Measurements from ENCODE around the gene MNAT1. TPM values are rescaled to one million over a fixed set of nuclear protein-coding genes. Genes with fewer than 3 reads are reported as not detected.
"Not testable (repeated sequence)": the region's sequence is repeated elsewhere in the genome, so short reads cannot be mapped to it uniquely, and the experiment has no call there.

Gene MNAT1
- total RNA-seq, 1 experiment from 2014 or later, result 45.7 TPM

GRCh38 chr14:60890636-60891035 lies 156.1 kb downstream of the MNAT1 start:
- not testable (repeated sequence) for H3K36me3 ChIP-seq, H3K9me3 ChIP-seq, H3K4me3 ChIP-seq, H3K27me3 ChIP-seq, DNase-seq

- H3K9me3 ChIP-seq, result no peaks in the 10 kb centered on the region; the same call in 1 of the 2 replicates
- no peak overlapping the region for H3K4me3 ChIP-seq
- no peak for DNase-seq
- no peaks in the 10 kb centered on the region for H3K36me3 ChIP-seq
- no peaks in the 10 kb centered on the region for H3K27me3 ChIP-seq
Observed at GRCh38 chr14:60893911-60894310, 159.3 kb downstream of the MNAT1 start.

DNA sequence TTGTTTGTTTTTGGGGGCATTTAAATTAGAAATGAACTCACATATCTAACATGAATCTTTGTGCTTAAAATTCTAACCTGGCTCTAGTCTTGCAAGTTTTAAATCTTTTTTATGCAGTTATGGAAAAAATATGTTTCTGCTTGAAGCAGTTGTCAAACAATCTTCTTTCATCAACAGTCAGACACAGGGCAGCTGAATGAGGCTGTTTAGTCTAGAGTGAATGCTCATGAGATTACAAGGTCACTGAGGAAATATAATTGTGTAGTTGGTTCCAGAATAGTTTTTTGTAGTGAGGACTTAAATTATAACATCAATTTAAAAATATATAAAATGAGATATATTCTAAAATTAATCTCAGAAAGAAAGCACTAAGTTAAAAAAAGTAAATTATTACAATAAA lies 169.8 kb downstream of the MNAT1 start:
- Histone ChIP-seq H3K27me3 (no peaks in the 10 kb centered on the region), H3K9me3 (no peaks in the 10 kb centered on the region; the same call in 1 of the 2 replicates), H3K36me3 (no peaks in the 10 kb centered on the region), H3K4me3 (no peak overlapping the region)
- DNase-seq, result no peak

DNA sequence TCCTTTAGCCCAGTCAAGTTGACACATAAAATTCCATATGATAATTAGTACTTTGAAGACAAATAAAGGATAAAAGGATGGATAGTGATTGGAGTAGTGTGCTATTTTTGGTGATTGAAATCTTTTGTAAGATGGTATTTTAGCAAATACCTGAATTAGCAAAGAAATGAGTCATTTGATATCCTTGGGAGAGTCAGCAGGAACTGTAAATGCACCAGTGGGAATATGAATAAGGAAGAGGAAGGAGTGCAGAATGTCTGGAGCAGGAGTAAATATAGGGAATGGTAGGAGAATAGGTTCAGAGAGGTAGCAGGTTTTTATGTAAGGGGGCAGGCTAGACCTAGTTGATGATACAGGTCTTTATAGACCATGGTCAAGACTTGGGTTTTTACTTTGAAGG lies 171.4 kb downstream of the MNAT1 start:
- no peak overlapping the region for H3K4me3 ChIP-seq
- no peaks in the 10 kb centered on the region; the same call in 1 of the 2 replicates for H3K9me3 ChIP-seq
- DNase-seq, result no peak
- no peaks in the 10 kb centered on the region for H3K36me3 ChIP-seq
- no peaks in the 10 kb centered on the region for H3K27me3 ChIP-seq

DNA sequence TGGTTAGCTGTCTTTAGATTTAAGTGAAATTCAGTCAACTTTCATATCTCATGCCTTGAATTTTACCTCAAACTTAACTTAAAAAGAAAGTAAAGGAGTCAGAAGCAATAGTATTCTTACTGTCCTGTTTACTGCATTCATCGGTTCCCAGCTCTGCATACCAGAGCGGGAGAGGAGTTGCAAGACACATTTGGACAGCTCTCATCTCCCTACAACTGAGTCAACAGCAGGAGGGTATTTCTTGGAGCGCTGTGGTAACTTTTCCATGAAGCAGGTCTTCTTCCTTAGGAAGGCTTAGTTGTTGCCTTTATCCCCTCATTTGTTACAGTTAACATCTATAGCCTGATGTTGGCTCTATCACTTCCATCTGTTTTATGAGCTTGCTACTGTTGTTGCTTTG lies 181.2 kb downstream of the MNAT1 start:
- no peaks in the 10 kb centered on the region for H3K36me3 ChIP-seq
- H3K4me3 ChIP-seq, result no peak overlapping the region
- no peaks in the 10 kb centered on the region for H3K9me3 ChIP-seq
- no peak for DNase-seq
- no peaks in the 10 kb centered on the region for H3K27me3 ChIP-seq

GRCh38 chr14:60922050-60922449 lies 187.5 kb downstream of the MNAT1 start:
- H3K36me3 ChIP-seq, result no peaks in the 10 kb centered on the region
- H3K27me3 ChIP-seq, result no peaks in the 10 kb centered on the region
- H3K4me3 ChIP-seq, result no peak overlapping the region
- H3K9me3 ChIP-seq, result no peaks in the 10 kb centered on the region
- no peak for DNase-seq

GRCh38 chr14:60925286-60925685 lies 190.7 kb downstream of the MNAT1 start:
- no peak for DNase-seq

GRCh38 chr14:60926002-60926401 lies 191.4 kb downstream of the MNAT1 start:
- no peak for DNase-seq
- Histone ChIP-seq H3K27me3 (no peaks in the 10 kb centered on the region), H3K9me3 (no peaks in the 10 kb centered on the region), H3K4me3 (no peak overlapping the region), H3K36me3 (no peaks in the 10 kb centered on the region)

More at GRCh38 chr14:60925286-60925685, 190.7 kb downstream of the MNAT1 start:
- no peaks in the 10 kb centered on the region for H3K36me3 ChIP-seq
- H3K9me3 ChIP-seq, result no peaks in the 10 kb centered on the region
- no peaks in the 10 kb centered on the region for H3K27me3 ChIP-seq
- H3K4me3 ChIP-seq, result no peak overlapping the region

GRCh38 chr14:60931218-60931617 lies 196.7 kb downstream of the MNAT1 start:
- Histone ChIP-seq H3K36me3 (no peaks in the 10 kb centered on the region), H3K9me3 (no peaks in the 10 kb centered on the region), H3K27me3 (no peaks in the 10 kb centered on the region), H3K4me3 (no peak overlapping the region)
- DNase-seq, result no peak

- H3K9me3 ChIP-seq, result no peaks in the 10 kb centered on the region
- no peaks in the 10 kb centered on the region for H3K27me3 ChIP-seq
- no peak for DNase-seq
- no peaks in the 10 kb centered on the region for H3K36me3 ChIP-seq
- H3K4me3 ChIP-seq, result no peak overlapping the region
Observed at GRCh38 chr14:60933920-60934655, 199.5 kb downstream of the MNAT1 start.

- Histone ChIP-seq H3K27me3 (no peaks in the 10 kb centered on the region), H3K36me3 (no peaks in the 10 kb centered on the region), H3K9me3 (no peaks in the 10 kb centered on the region), H3K4me3 (no peak overlapping the region)
- no peak for DNase-seq
Observed at GRCh38 chr14:60935319-60935718, 200.8 kb downstream of the MNAT1 start.

DNA sequence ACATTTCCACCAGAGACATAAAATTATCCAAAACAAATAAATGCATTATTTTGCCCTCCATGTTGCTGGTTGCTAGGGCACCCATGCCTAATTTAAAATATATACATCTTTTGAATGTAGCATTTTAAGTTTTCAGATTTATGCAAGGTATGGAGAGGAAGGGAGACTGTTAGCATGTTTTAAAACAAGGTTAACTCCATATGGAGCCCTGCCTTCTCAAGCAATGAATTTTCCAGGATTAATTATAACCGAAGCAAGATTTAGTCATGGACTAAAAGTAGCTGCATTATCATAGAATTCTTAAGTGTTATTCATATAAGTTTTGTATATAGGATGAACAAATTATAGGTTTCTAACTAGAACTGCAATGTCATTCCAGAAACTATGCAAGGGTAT lies 209.1 kb downstream of the MNAT1 start:
- no peaks in the 10 kb centered on the region for H3K9me3 ChIP-seq
- H3K27me3 ChIP-seq, result no peaks in the 10 kb centered on the region
- no peak for DNase-seq
- no peak overlapping the region for H3K4me3 ChIP-seq
- H3K36me3 ChIP-seq, result no peaks in the 10 kb centered on the region

DNA sequence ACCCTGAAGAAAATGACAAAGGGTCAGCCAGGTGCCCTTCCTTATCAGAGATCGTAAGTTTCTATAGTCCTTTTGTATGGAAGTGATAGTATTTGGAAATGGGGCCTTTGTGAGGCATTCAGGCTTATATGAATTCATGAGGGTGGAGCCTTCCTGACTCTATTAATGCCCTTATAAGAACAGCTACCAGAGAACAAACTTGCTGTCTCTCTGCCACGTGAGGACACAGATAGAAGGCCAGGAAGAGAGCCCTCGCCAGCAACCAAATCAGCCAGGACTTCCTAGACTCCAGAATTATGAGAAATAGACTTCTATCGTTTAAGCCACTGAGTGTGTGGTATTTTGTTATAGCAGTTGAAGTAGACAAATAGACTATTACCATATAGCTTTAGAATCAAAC lies 209.6 kb downstream of the MNAT1 start:
- Histone ChIP-seq H3K4me3 (no peak overlapping the region), H3K9me3 (no peaks in the 10 kb centered on the region), H3K27me3 (no peaks in the 10 kb centered on the region), H3K36me3 (no peaks in the 10 kb centered on the region)
- no peak for DNase-seq

- DNase-seq, result no peak
- H3K27me3 ChIP-seq, result no peaks in the 10 kb centered on the region
- H3K4me3 ChIP-seq, result no peak overlapping the region
- H3K36me3 ChIP-seq, result no peaks in the 10 kb centered on the region
- H3K9me3 ChIP-seq, result no peaks in the 10 kb centered on the region
Observed at GRCh38 chr14:60945984-60946383, 211.4 kb downstream of the MNAT1 start.

DNA sequence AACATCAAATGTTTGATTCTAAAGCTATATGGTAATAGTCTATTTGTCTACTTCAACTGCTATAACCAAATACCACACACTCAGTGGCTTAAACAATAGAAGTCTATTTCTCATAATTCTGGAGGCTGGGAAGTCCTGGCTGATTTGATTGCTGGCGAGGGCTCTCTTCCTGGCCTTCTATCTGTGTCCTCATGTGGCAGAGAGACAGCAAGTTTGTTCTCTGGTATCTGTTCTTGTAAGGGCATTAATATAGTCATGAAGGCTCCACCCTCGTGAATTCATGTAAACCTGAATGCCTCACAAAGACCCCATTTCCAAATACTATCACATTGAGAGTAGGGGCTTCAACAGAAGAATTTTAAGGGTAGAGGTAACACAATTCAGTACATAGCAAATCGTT lies 212.2 kb downstream of the MNAT1 start:
- DNase-seq, result no peak
- Histone ChIP-seq H3K4me3 (no peak overlapping the region), H3K9me3 (no peaks in the 10 kb centered on the region), H3K36me3 (no peaks in the 10 kb centered on the region), H3K27me3 (no peaks in the 10 kb centered on the region)

DNA sequence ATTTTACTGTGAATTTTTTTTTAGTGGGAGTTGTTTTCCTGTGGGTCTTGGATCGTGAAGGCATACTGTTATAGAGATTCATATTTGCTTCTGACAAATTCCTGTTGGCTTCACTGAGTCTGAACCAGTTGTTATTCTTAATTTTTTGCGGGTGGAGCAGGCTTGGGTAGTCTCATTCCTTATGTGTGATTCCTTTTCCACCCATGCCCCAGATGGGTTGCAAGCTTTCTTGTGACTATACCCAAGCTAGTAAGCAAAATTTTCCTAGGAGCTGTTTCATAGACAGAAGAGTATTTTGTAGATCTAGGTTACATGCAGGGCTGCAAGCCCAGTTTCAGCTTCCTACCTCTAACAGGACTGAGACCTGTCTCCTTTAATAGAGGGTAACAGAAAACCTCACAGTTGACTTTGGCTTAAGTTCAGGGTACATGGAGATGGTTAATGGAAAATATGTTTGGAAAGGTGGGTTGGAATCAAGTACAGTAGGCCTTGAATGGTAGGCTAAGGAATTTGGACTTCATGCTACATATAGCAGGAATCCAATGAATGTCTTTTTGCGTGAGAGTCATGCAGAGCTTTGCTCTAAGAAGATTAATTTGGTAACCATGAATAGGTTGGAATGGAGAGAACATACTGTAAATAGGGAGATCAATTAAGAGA lies 217.3 kb downstream of the MNAT1 start:
- DNase-seq, result no peak
- H3K27me3 ChIP-seq, result no peaks in the 10 kb centered on the region
- H3K36me3 ChIP-seq, result no peaks in the 10 kb centered on the region
- peaks cover 8% of the 10 kb centered on the region; the same call in 1 of the 2 replicates for H3K9me3 ChIP-seq
- H3K4me3 ChIP-seq, result no peak overlapping the region

DNA sequence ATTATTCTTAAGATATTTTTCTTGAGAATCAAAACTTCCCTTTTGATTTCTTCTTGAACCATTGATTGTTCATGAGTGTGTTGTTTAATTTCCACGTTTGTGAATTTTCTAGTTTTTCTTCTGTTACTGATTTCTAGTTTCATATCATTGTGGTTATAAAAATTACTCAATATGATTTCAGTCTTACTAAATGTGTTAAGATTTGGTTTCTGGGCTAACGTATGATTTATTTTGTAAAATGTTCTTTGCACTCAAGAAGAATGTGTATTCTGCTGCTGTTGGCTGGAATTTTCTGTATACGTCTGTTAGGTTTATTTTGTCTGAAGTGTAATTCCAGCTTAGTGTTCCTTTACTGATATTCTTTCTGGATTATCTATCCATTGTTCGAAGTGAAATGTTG lies 221.6 kb downstream of the MNAT1 start:
- H3K27me3 ChIP-seq, result no peaks in the 10 kb centered on the region
- no peak overlapping the region for H3K4me3 ChIP-seq
- peaks cover 14% of the 10 kb centered on the region; the same call in 1 of the 2 replicates for H3K9me3 ChIP-seq
- no peaks in the 10 kb centered on the region for H3K36me3 ChIP-seq
- DNase-seq, result no peak

DNA sequence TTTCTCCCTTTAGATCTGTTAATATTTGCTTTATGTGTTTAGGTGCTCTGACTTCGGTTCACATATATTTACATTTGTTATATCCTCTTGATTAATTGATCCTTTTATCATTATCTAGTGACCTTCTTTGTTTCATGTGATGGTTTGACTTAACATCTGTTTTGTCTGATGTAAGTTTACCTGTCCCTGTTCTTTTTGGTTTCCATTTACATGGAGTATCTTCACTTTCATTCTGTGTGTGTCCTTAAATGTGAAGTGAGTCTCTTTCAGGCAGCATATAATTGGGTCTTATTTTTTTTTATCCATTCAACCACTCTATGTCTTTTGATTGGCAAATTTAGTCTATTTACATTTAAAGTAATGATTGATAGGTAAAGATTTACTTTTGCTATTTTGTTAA lies 222.1 kb downstream of the MNAT1 start:
- no peaks in the 10 kb centered on the region for H3K36me3 ChIP-seq
- H3K4me3 ChIP-seq, result no peak overlapping the region
- peaks cover 14% of the 10 kb centered on the region; the same call in 1 of the 2 replicates for H3K9me3 ChIP-seq
- H3K27me3 ChIP-seq, result no peaks in the 10 kb centered on the region
- no peak for DNase-seq
